Transverse colon (tissue), 4 donors: Measurements from ENCODE around the gene LMCD1. TPM values are rescaled to one million over a fixed set of nuclear protein-coding genes. Genes with fewer than 3 reads are reported as not detected.

Experiments
- DNase-seq: peaks from one replicate; pipeline ENCODE4 v3.0.0-alpha.2; 2019
- H3K27ac ChIP-seq, 4 donors: fragments of 200-600 bp; sonication (generic); 2 replicates each; pipeline ENCODE4 v1.5.1; 2016 to 2018; ENCODE audit warnings: inconsistent platforms in 4 of 4
- H3K27me3 ChIP-seq: fragments of 200-600 bp; sonication (generic); 2 replicates; pipeline ENCODE4 v1.5.1; 2017; ENCODE audit warnings: inconsistent platforms
- H3K36me3 ChIP-seq, 4 donors: fragments of 200-600 bp; sonication (generic); 2 replicates each; pipeline ENCODE4 v1.5.1; 2017 to 2019; ENCODE audit warnings: inconsistent platforms in 4 of 4
- H3K4me1 ChIP-seq, 4 donors: fragments of 200-600 bp; sonication (generic); 2 replicates each; pipeline ENCODE4 v1.5.1; 2017 to 2020; ENCODE audit warnings: inconsistent platforms in 4 of 4
- H3K4me3 ChIP-seq, 4 donors: fragments of 200-600 bp; sonication (generic); 1 replicate in 1 of 4; 2 replicates in 3 of 4; pipeline versions ENCODE4 v1.5.1 to v1.6.1; 2017 to 2019; ENCODE audit warnings: inconsistent platforms in 4 of 4
- H3K9me3 ChIP-seq, 2 donors: fragments of 200-600 bp; sonication (generic); 2 replicates each; pipeline ENCODE4 v1.5.1; 2017 to 2019; ENCODE audit warnings: inconsistent platforms in 2 of 2
- EP300 ChIP-seq: sonication (generic); formaldehyde crosslinking; IDR thresholded peaks from one replicate; pipeline ENCODE4 v1.6.1; 2017; ENCODE audit warnings: antibody characterized with exemption, low read depth
- POLR2A ChIP-seq: fragments of 450-650 bp; IDR thresholded peaks from one replicate; pipeline ENCODE4 v1.6.1; 2016; ENCODE audit warnings: antibody characterized with exemption, mild to moderate bottlenecking, moderate library complexity
- POLR2AphosphoS5 ChIP-seq, 3 donors: sonication (generic); formaldehyde crosslinking; IDR thresholded peaks; one replicate each; pipeline ENCODE4 v1.6.1; 2016; ENCODE audit warnings: antibody characterized with exemption in 3 of 3
- WGBS, 2 donors: methylation state at CpG; one replicate each; pipeline ENCODE4 v1.1.5; 2018; ENCODE audit warnings: low coverage in 1 of 2; 5-methylcytosine and 5-hydroxymethylcytosine counted together
- in situ Hi-C, 4 donors: fragments of 200-750 bp; cut with MboI; loops; one replicate each; pipeline versions ENCODE4 v1.15.0 to v1.15.1; 2017; ENCODE audit warnings: low sequenced_read_pairs in 3 of 4, low pct_ligation_motif_present in 1 of 4, low pct_unique_long_range_greater_than_20kb in 1 of 4
- intact Hi-C: fragments of 100-400 bp; cut with DNase I; formaldehyde crosslinking; loops from one replicate; pipeline ENCODE4 v1.15.1; 2023; ENCODE audit warnings: low total_unique reads
- total RNA-seq, 4 donors: library from RNA; depleted of rRNA; stranded (reverse); fragments of >200 nt; gene quantifications; one replicate each; pipeline ENCODE4 v1.1.0, GENCODE V29; 2016
- TF ChIP-seq, protein P1 (sequence below), 5 experiments: fragments of 200-600 bp in 3 of 5; fragments of 450-650 bp in 2 of 5; sonication (generic) in 3 of 5; IDR thresholded peaks; 1 replicate in 2 of 5; 2 replicates in 3 of 5; pipeline ENCODE4 v1.5.1; 2016 to 2017; ENCODE audit warnings: antibody characterized with exemption in 5 of 5, inconsistent platforms in 3 of 5, mild to moderate bottlenecking in 2 of 5, moderate library complexity in 1 of 5

LMCD1 gene
- 10 to 100 TPM in 2 of 4 donors, 1 to 10 TPM in 2; 6.7 to 26.6 (median 9.6) TPM for total RNA-seq

GRCh38 chr3:8501371-8502131, at the start of gene LMCD1:
TSS of gene LMCD1 (plus strand) at chr3:8501823. CDS start at chr3:8501939, 116 bp downstream.
- H3K4me1 ChIP-seq = peaks cover 13 to 41% (median 24%) of the 10 kb centered on the region in 4 donors
- peak within 1 kb of the TSS; percentile 78 to 84 (median 82) for H3K27ac ChIP-seq
- intact Hi-C loops (no loop called here), in situ Hi-C loops (no loop called here)
- no peaks in the 10 kb centered on the region for H3K9me3 ChIP-seq
- peak within 1 kb of the TSS; percentile 26 to 58 (median 33) for H3K4me3 ChIP-seq
- peak; percentile 47 for TF ChIP-seq POLR2A
- TF ChIP-seq, protein P1, sequence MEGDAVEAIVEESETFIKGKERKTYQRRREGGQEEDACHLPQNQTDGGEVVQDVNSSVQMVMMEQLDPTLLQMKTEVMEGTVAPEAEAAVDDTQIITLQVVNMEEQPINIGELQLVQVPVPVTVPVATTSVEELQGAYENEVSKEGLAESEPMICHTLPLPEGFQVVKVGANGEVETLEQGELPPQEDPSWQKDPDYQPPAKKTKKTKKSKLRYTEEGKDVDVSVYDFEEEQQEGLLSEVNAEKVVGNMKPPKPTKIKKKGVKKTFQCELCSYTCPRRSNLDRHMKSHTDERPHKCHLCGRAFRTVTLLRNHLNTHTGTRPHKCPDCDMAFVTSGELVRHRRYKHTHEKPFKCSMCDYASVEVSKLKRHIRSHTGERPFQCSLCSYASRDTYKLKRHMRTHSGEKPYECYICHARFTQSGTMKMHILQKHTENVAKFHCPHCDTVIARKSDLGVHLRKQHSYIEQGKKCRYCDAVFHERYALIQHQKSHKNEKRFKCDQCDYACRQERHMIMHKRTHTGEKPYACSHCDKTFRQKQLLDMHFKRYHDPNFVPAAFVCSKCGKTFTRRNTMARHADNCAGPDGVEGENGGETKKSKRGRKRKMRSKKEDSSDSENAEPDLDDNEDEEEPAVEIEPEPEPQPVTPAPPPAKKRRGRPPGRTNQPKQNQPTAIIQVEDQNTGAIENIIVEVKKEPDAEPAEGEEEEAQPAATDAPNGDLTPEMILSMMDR (IDR thresholded peaks at IDR 0.05) = peak in 4 of 5 experiments; percentile 25 to 54 (median 36)
- peak; percentile 65 to 75 (median 73) for TF ChIP-seq POLR2AphosphoS5 (IDR thresholded peaks at IDR 0.05)
- no peak for TF ChIP-seq EP300
- DNase-seq = peak; percentile 95
- no peaks in the 10 kb centered on the region for H3K36me3 ChIP-seq
- no peaks in the 10 kb centered on the region for H3K27me3 ChIP-seq
- WGBS, 2 donors = 5 to 11% methylated on average over 6 to 44 of the region's 49 CpGs

GRCh38 chr3:8452112-8452511, 49.5 kb upstream of the LMCD1 start:
- no peak for TF ChIP-seq POLR2AphosphoS5 (IDR thresholded peaks at IDR 0.05)
- TF ChIP-seq, protein P1 (IDR thresholded peaks at IDR 0.05) = no peak
- no peak for TF ChIP-seq POLR2A
- TF ChIP-seq EP300 = no peak
- H3K27ac ChIP-seq = no peak overlapping the region
- in situ Hi-C loops = no loop called here
- no peaks in the 10 kb centered on the region for H3K4me1 ChIP-seq
- DNase-seq = no peak
- no peaks in the 10 kb centered on the region for H3K9me3 ChIP-seq
- no peaks in the 10 kb centered on the region for H3K27me3 ChIP-seq
- H3K36me3 ChIP-seq = no peaks in the 10 kb centered on the region
- WGBS, 2 donors = 90 to 94% methylated on average over 2 to 4 of the region's 4 CpGs
- no peak overlapping the region for H3K4me3 ChIP-seq
- intact Hi-C loops = no loop called here

GRCh38 chr3:8453153-8453552, 48.5 kb upstream of the LMCD1 start:
- WGBS, 2 donors = 76 to 87% methylated on average over 2 to 5 of the region's 5 CpGs
- Histone ChIP-seq H3K27me3 (no peaks in the 10 kb centered on the region), H3K4me1 (no peaks in the 10 kb centered on the region), H3K4me3 (no peak overlapping the region), H3K9me3 (no peaks in the 10 kb centered on the region), H3K36me3 (no peaks in the 10 kb centered on the region), H3K27ac (no peak overlapping the region)
- no peak for DNase-seq
- TF ChIP-seq, protein P1 (IDR thresholded peaks at IDR 0.05) = no peak
- no peak for TF ChIP-seq POLR2A
- no peak for TF ChIP-seq EP300
- TF ChIP-seq POLR2AphosphoS5 (IDR thresholded peaks at IDR 0.05) = no peak
- intact Hi-C loops = no loop called here
- in situ Hi-C loops = no loop called here

- no peak for DNase-seq
- in situ Hi-C loops = no loop called here
- TF ChIP-seq POLR2AphosphoS5 (IDR thresholded peaks at IDR 0.05) (no peak), POLR2A (no peak), EP300 (no peak)
- TF ChIP-seq, protein P1 (IDR thresholded peaks at IDR 0.05) = no peak
- WGBS, 2 donors = 83 to 86% methylated on average over 4 to 5 of the region's 5 CpGs
- Histone ChIP-seq H3K9me3 (no peaks in the 10 kb centered on the region), H3K4me3 (no peak overlapping the region), H3K36me3 (no peaks in the 10 kb centered on the region), H3K27me3 (no peaks in the 10 kb centered on the region), H3K27ac (no peak overlapping the region), H3K4me1 (no peaks in the 10 kb centered on the region)
- intact Hi-C loops = no loop called here
Measured at GRCh38 chr3:8455526-8456411, 45.9 kb upstream of the LMCD1 start.
